Measurements from ENCODE around the gene CTNS.
A peak's percentile ranks its signal among the peaks of the same experiment; 100 is the strongest.

Gene CTNS

GRCh38 chr17:3681565-3681964 lies 45.0 kb downstream of the CTNS start:
- H3K9me3 ChIP-seq = no peaks in the 10 kb centered on the region
- DNase-seq = no peak
- H3K4me1 ChIP-seq = no peaks in the 10 kb centered on the region
- H3K4me3 ChIP-seq (ENCODE audit: low read depth, low read length) = no peak overlapping the region
- H3K36me3 ChIP-seq = no peaks in the 10 kb centered on the region
- no peaks in the 10 kb centered on the region for H3K27me3 ChIP-seq
- no peak for TF ChIP-seq CTCF (IDR thresholded peaks at IDR 0.05; ENCODE audit: low read depth, low read length)

- H3K4me1 ChIP-seq = no peaks in the 10 kb centered on the region
- no peak overlapping the region for H3K4me3 ChIP-seq (ENCODE audit: low read depth, low read length)
- H3K9me3 ChIP-seq = no peaks in the 10 kb centered on the region
- TF ChIP-seq CTCF (IDR thresholded peaks at IDR 0.05; ENCODE audit: low read depth, low read length) = no peak
- no peaks in the 10 kb centered on the region for H3K36me3 ChIP-seq
- no peak for DNase-seq
- H3K27me3 ChIP-seq = no peaks in the 10 kb centered on the region
Observed at GRCh38 chr17:3682033-3682432, 45.5 kb downstream of the CTNS start.

- Histone ChIP-seq H3K9me3 (no peaks in the 10 kb centered on the region), H3K4me1 (no peaks in the 10 kb centered on the region), H3K36me3 (no peaks in the 10 kb centered on the region), H3K27me3 (no peaks in the 10 kb centered on the region), H3K4me3 (ENCODE audit: low read depth, low read length) (no peak overlapping the region)
- peak; percentile 39 for DNase-seq
- TF ChIP-seq CTCF (IDR thresholded peaks at IDR 0.05; ENCODE audit: low read depth, low read length) = peak; percentile 82
Observed at GRCh38 chr17:3683054-3683511, 46.5 kb downstream of the CTNS start.

- H3K9me3 ChIP-seq = no peaks in the 10 kb centered on the region
- no peak for DNase-seq
- no peaks in the 10 kb centered on the region for H3K4me1 ChIP-seq
- H3K27me3 ChIP-seq = no peaks in the 10 kb centered on the region
- H3K36me3 ChIP-seq = peaks cover 6% of the 10 kb centered on the region; the same call in 1 of the 2 replicates
- no peak overlapping the region for H3K4me3 ChIP-seq (ENCODE audit: low read depth, low read length)
- TF ChIP-seq CTCF (IDR thresholded peaks at IDR 0.05; ENCODE audit: low read depth, low read length) = no peak
Observed at GRCh38 chr17:3685174-3685573, 48.6 kb downstream of the CTNS start.

- TF ChIP-seq CTCF (IDR thresholded peaks at IDR 0.05; ENCODE audit: low read depth, low read length) = no peak
- Histone ChIP-seq H3K36me3 (peaks cover 6% of the 10 kb centered on the region; the same call in 1 of the 2 replicates), H3K4me3 (ENCODE audit: low read depth, low read length) (no peak overlapping the region), H3K4me1 (no peaks in the 10 kb centered on the region), H3K9me3 (no peaks in the 10 kb centered on the region), H3K27me3 (no peaks in the 10 kb centered on the region)
- DNase-seq = no peak
Observed at GRCh38 chr17:3688027-3688553, 51.5 kb downstream of the CTNS start.

GRCh38 chr17:3688852-3689261 lies 52.3 kb downstream of the CTNS start:
- H3K4me3 ChIP-seq (ENCODE audit: low read depth, low read length) = no peak overlapping the region
- no peak for DNase-seq
- H3K9me3 ChIP-seq = no peaks in the 10 kb centered on the region
- TF ChIP-seq CTCF (IDR thresholded peaks at IDR 0.05; ENCODE audit: low read depth, low read length) = no peak
- peaks cover 6% of the 10 kb centered on the region; the same call in 1 of the 2 replicates for H3K36me3 ChIP-seq
- H3K4me1 ChIP-seq = no peaks in the 10 kb centered on the region
- no peaks in the 10 kb centered on the region for H3K27me3 ChIP-seq

Measured in BE2C (cell line).